Activated T-cell treated with anti-CD3 and anti-CD28 coated beads, Interleukin-2, amount 50 U/mL, for 1 hour (primary cell): Measurements from ENCODE around the gene CASP7.

ENCODE experiments used
- DNase-seq: peaks from one replicate; pipeline ENCODE4 v3.0.0-alpha.2; 2020

The CASP7 gene

DNA sequence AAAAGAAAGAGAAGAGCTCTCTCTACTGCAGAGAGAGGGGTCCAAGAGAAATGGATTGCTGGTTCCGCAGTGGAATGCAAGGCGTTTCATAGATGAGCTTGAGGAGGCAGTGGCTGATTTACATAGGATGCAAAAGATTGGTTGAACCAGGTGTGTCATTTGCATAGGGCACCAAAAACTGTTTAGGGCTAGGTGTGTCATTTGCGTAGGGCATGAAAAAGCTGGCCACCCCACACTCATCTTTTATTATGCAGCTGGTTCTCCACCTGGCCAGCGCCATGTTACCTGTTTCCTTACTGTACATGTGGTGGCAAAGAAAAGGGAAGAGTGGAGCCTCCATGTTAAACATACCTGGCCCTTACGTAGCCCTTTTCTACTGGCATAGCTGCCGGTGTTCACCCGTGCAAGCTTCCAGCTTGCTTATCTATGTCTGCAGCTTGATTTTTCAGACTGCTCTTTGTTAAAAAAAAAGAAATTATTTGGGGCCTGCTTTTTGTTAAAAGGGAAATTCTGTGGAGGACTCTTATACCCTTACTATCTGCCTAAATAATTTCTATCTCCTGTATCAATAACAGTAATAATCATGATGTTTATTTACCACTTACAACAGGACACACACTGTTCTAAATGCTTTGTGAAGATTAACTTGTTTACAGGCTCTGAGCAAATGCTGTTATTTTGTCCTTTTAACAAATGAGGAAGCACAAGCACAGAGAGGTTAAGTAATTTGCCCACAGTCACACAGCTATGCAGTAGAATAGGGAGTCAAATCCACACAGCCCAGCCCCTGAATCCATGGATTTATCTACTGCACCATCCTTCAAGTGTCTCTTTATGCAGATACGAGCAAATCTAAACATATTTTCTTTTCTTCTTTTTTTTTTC is 33.3 kb downstream of the CASP7 start:
- no peak for DNase-seq

DNA sequence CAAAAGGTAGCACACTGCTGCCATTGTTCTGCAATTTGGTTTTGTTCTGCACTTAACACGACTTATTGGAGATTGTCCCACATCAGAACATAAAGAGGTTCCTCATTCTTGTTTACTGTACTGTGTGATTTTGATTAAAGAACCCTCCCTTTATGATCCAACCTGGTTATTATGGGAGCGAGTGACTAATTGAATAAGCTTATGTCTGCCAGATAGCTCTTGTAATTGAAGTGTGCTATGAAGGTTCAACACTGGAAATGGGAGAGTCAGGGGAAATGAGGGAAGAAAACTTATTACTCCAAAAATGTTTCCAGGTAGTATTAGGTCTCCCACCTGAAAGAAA is 33.9 kb downstream of the CASP7 start:
- no peak for DNase-seq

DNA sequence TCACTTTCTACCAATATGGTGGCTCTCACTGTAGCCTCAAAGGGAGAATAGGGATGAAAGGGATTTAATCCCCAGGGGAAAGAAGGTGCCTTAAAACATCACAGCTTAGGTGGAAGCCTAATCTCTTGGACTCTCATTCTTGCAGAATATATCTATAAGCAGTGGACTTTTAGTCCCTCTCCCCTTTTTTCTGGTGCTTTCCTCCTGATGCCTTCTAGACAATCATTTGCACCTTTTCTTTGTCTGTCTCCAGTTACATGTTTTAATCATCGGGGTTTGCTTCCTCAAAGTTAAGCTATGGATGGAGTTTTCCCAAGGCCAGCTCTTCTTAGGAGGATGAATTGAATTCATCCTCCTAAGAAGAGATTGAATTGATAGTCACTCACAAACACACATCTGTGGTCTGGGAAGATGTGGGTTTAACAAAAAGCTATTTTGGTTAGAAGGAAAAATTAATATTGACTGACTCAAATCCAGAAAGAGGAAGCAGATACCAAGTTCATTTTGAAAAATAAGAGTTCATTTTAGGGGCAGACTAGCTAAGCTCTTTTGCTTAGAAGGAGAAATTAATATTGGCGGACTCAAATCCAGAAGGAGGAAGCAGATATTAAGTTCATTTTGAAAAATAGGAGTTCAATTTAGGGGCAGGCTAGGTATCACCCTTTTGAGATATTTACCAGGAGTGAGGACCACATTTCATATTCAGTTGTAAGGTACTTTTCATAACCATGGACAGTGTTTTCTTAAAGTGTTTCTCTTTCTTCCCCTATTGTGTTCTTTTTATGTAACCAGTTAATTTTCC is 36.6 kb downstream of the CASP7 start:
- DNase-seq, result no peak

DNA sequence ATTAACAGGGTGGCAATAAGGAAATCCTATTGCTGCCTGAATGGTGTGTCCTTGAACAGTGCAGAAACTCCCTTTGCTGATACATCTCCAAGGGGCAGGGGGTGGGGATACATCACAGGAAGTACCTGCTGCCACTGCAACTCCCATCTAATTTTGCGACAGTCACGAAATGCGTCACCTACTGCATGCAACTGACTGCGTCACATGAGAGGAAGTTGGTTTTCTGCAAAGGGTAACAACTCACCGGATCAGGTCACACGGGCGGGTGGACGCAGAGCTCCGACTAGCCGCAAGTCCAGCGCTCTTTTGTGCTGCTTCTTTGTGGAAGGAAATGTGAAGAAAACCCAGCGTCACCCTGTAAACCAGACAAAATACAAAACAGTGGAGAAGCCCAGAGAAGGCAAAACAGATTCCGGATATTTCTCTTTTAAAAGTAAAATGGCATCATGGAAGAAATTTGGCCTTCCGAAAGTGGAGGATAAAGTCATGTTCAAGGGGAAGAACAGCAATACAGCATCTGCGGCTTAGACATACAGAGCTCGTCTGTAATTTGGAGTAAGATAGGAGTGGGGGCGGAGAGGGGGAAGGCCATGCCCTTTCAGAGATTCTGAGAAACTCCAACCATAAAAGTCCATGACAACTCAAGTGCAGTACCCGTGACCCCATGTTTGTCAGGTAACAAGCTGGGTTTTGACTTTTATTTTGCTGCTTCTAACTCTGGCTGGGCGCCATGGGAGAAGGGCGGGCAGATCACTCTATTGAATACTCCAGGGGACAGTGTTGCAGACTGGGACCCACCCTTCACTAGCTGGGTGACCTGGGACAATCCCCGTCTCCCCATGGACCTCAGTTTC is 39.5 kb downstream of the CASP7 start:
- no peak for DNase-seq

DNA sequence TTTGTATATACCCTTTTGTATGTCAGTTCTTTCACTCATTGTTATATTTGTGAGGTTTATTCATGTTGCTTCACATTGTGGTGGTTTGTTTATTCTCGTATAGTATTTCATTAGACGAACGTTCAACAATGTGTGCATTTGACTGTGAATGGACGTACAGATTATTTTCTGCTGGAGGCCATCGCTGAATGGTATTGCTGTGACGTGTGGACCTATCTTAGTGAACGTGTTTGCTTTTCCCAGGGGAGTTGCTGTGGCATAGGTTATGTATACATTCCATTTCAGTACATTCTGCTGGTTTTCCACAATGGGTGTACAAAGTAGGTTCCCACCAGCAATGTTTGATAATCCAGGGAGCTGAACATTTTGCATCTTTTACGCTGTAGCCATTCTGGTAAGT is 40.7 kb downstream of the CASP7 start:
- DNase-seq, result no peak

DNA sequence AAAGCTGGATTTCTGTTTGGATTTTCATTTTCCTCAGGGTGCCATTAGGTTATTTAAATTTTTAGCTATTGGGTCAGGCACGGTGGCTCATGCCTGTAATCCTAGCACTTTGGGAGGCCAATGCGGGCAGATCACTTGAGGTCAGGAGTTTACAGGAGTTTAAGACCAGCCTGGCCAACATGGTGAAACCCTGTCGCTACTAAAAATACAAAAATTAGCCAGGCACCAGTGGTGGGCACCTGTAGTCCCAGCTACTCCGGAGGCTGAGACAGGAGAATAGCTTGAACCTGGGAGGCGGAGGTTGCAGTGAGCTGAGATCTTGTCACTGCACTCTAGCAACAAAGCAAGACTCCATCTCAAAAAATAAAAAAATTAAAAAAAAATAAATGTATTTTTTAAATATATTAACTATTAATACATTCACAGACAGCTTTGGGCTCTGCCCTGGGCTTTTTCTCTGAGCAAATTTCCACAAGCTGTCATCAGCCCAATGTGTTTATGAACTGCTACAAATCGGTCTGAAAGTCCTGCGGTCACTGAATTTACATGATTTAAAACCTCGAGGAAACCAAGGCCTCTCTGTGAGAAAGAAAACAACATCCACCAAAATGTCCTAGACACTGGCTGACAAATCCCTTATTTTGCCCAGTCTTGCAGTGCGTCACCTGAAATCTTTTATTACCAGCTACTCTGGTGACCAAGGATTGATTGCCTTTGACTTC is 52.6 kb downstream of the CASP7 start:
- no peak for DNase-seq

DNA sequence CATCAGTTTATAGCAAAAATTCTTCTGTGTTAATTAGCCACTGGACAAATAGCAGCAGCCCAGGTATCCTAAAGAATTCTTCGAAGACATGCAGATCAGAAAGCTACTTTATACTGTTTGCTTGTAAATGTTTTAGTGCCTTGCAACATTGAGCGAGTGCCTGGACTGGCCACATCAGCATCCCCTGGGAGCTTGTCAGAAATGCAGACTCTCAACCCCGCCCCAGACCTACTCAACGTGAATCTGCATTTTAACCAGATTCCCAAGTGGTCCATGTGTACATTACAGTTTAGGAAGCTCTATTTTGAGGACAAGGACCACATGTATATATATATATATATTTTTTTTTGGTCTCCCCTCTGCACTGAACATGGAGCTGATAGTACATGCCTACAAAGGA is 53.3 kb downstream of the CASP7 start:
- DNase-seq, result no peak

DNA sequence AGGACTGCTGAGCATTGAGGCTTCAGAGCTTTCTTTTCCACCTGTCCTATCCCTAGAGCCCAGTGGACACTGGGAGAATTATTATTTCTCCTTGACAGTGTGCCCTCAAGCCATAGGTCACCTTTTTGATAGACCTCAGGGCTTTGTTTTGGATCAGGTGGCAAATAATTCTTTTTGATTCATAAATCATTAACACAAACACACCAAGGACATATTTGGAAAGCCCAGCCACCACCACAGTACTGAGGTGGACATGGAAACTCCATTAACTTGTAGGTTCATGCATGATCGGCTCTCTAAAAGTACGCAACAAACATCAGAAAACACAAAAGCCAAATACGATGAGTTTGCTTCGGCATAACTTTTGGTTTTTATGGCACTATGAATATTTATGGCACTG is 53.9 kb downstream of the CASP7 start:
- no peak for DNase-seq

DNA sequence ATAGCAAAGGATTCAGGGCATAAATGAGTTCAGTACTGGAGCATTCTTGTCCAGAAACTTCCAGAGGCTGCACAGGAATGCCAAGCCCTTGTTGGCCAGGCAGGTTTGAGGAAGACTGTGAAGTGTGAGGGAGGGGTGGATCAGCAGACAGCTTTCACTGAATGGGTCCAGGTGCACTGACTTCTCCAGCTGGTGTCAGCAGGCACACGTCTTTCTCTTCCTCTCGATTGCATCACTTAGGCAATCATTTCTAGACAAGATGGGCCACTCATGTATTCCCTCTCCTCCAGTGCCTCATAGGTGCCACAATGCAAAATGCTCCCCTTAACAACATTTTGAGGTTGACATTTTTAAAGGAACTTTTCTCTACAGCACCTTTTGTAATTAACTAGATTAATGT is 56.2 kb downstream of the CASP7 start:
- no peak for DNase-seq

DNA sequence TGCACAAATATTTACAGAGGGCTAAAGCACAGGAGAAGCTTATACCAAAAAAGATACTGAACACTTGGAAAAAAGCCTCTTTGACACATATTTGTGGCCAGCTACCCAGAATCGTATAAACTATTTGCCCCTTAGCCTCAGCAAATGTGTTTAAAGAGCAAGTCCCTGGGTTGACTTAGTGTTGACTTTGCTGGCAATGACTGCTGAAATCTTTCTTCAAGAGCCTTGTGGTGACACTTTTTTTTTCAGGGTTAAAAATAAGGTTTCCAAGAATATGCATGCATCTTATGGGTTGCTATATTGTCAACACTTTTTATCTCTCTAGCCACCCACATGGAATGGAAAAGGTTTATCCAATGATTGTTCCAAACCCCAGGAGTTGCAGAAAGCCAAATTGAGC is 56.9 kb downstream of the CASP7 start:
- no peak for DNase-seq

DNA sequence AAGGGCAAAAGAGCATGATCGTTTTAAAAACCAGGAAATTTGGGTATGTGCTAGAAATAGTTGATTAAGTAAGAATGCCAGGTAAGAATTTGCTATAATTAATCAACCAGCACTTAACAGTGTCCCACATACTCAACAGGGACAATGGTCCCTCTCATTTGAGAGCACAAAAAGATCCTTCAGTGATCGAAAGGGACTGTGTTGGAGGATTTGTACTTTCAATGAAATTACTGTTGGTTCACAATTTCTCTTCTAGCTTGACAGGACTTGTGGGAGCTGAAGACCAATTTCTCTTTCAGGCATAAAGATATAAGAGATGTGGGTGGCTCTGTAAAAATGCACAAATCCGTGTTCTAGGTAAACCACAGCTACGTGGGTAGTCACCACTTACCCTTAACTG is 59.3 kb downstream of the CASP7 start:
- DNase-seq, result no peak

DNA sequence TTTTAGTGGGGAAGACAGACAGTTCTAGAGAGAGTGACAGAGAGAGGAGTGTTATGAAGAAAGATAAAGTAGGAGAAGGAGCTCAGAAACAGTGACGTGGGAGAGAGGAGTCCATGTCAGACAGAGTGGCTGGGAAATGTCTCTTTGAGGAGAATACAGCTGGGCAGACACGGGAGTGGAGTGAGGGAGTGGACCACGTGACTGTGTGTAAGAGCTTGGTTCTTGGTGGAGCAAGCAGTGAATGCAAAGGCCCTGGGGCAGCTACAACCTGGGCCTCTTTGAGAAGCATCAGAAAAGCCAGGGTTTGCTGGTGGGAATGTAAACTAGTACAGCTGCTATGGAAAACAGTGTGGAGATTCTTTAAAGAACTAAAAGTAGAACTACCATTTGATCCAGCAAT is 59.9 kb downstream of the CASP7 start:
- DNase-seq, result no peak

DNA sequence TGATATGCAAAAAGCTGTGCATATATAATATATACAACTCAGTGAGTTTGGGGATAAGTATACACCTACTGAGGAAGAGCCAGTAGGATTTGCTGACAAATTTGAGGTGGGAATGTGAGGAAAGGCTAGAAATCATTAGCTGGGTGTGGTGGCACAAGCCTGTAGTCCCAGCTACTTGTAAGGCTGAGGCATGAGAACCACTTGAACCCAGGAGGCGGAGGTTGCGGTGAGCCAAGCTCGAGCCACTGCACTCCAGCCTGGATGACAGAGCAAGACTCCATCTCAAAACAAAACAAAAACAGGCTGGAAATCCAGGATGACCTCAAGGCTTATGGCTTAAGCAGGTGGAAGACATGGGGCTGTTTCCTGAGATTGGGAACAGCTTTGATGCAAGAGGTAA is 61.1 kb downstream of the CASP7 start:
- no peak for DNase-seq

DNA sequence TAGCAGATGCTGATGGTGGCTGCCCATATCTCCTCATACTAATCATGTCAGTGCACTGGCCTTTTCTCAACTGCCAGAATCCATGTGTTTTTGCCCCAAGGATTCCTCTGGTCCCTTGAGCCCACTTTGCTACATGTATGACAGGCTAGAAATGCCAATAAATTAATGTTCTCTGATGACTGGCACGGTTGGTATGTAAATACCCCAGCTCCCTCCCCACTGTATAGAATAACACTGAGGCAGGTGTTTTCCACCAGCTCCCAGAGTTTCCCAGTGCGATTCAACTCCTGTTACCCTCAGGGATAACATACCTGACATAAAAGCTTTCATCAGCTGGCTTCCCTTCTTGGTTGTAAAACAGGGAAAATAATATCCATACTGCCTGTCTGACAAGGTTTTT is 62.8 kb downstream of the CASP7 start:
- no peak for DNase-seq

DNA sequence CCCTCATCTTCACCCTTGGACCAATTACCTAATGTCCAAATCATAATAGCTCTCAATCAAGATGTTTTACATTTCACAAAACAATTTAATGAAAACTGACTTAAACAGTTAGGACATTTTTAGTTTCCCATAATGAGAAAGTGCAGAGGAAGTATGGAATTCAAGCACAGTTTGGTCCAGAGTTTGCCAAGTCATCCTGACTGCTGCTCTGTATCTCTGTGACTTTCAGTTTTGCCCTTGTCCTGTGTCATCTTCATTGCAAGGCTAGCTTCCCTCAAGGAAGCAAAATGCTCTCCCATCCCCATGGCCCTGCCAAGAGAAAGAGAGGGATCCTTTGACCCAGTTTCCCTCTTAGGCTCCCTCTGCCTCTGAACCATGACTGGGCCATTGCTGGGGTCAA is 63.9 kb downstream of the CASP7 start:
- no peak for DNase-seq

DNA sequence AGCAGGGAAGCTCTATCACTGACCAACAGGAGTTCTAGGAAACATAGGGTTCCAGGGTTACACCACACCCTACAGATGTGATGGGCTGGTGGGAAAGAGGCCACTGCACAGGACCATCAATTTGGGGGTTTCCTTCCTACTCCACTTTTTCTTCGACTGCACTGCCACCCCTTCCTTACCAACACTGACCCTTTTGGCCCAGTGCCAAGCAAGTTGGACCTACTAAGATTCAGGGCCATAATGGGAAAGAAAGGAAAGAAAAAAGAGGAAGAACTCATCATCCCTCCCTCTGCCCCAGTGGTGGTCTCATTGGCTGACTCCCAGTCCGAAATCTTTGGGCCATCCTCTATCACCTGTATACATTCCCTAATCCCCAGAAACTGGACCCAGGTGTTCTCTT is 65.7 kb downstream of the CASP7 start:
- DNase-seq, result no peak

DNA sequence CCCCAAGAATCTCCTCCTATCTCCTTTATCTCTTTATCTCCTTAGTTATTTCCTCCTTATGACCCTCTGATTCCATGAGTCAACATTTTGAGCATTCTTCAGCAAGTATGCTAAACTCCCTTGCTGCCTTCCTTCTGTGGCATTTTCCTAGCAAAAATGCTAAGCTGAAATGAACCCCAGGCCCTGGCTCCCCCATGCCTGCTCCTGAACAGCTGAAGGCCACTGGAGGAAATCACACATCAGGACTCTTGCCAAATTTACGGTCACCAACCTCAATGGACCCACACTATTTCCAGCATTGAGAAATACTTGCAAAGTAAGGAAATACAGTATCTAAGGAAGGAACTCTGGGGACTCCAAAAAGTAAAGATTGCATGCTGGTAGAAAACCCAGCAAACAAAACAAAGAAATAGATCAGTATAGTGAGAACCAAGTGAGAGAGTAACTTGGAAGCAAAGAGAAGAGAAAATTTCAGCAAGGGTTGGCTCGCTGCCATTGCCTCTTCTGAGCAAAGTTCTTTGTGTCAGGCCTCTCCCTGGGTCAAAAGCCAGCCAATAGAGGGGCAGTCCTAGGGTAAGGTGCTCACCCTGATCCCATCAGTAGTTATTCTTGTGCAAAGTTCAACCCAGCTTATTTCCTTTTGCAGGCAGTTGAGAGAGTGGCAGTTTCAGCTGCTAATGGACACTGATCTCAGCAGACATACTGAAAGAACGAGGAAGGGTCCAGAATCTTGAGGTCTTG is 66.7 kb downstream of the CASP7 start:
- DNase-seq, result no peak

DNA sequence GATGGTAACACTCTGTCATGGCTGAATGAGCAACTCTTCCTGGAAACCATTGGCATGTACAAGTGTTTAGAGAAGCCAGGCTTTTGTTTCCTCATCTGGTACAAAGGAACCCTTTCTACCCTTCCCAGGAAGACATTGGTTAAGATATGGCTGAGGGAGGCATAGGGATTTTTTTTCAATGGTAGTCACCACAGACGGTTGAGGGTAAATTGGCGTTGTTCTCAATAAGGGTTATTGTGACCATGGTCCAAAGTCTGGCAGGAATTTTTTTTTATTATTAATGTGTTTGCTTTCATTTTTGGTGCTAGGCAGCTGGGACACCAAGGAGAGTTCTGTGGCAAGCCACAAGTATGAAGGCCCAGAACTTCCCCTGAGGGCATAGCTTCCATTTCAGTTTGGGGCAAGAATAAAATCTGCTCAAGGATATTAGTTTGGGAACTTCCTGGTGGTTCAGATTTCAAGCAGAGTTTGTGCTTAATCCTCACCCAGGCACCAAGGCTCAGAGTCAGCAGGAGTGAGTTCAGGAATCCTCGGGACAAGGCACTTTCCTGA is 71.5 kb downstream of the CASP7 start, which contains the start of gene PLEKHS1:
Gene PLEKHS1, plus strand, starts transcription at position 502 of the 552 bp plus-strand sequence. CDS start 3,596 bp downstream, outside the sequence.
- no peak for DNase-seq

DNA sequence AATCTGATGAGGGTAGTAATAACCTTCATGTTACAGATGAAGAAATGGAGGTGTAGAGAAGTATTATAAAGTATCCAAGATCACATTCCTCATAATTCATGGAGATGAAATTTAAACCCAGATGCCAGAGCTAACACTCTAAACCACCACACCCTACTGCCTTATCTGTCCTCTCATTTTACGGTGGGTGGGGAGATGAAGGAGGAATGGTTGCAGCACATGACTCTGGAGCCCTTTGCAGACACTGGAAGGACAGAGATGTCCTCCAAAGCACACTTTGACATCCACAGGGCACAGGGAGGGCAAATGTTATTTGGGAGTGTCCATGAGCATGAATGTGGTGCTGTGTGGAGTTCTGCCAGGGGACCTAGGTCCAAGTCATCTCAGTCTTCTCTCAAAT is 72.8 kb downstream of the CASP7 start:
- DNase-seq, result no peak

DNA sequence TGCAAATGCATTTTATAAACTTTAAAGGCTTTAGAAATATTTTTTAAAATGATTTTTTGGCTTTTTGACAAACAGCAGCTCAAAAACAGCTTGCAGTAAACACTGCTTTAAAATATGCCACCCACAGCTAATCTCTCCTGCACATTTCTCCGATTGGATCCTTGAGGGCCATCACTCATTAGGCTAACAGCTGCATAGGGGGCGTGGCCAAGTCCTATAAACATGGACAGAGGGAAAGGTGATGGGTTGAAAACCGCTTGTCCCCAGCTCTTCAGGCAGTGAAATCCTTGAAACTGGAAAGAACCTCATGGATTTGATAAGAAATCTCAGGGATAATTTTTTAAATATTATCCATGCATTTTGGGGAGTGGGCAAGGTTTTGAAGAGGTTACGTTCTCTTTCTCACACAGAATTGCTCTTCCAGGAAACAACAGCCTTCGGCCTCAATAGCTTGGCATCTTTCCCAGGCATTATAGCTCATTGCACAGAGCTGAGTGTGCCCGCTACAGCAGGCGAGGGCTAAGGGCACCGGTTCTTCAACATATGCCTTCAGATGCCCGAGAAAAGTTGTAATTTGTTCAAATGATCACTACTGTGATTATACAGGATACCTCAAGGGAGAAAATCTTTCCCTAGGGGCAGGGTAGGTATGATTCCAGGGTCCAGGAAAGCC is 73.4 kb downstream of the CASP7 start:
- no peak for DNase-seq

DNA sequence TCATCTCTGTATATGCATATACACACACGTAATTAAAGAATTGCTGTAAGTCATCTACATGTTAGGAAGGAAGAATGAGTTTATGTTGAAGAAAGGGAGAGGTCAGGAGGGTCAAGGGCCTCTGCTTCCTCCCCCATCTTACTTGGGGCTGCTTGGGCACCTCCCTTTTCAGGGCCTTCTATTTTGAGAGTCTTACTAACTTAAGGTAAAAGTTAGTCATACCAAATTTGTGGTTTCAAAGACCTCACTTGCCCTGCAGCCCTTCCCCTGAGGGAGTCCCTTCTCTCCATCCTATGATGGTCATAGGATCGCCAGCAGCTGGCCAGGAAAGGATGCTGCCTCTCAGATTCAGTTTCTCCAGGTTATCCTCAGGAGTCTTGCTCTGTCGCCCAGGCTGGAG is 74.4 kb downstream of the CASP7 start:
- DNase-seq, result no peak
